Measurements from ENCODE around the gene GAN.
A peak's percentile ranks its signal among the peaks of the same experiment; 100 is the strongest.

The GAN gene

DNA sequence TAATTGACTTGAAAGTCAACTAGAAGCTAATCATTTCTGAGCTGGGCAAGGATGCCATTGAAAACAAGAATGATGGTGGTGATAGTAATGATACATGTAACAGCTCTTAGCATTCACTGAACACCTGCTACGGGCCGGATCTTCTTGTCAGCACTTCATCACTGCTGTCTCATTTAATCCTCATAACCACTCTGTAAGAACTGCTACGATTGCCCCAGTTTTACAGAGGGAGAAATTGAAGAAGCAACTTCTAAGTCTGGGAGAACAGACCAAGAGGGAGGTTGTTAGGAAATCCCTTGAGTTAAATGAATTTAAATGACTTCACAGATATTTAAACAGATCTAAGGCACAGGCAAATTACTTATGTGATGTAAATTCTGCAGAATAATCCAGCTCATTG is 7.0 kb upstream of the GAN start:
- no peak overlapping the region for H3K4me3 ChIP-seq (ENCODE audit: low read depth, low read length)
- TF ChIP-seq, protein P1, sequence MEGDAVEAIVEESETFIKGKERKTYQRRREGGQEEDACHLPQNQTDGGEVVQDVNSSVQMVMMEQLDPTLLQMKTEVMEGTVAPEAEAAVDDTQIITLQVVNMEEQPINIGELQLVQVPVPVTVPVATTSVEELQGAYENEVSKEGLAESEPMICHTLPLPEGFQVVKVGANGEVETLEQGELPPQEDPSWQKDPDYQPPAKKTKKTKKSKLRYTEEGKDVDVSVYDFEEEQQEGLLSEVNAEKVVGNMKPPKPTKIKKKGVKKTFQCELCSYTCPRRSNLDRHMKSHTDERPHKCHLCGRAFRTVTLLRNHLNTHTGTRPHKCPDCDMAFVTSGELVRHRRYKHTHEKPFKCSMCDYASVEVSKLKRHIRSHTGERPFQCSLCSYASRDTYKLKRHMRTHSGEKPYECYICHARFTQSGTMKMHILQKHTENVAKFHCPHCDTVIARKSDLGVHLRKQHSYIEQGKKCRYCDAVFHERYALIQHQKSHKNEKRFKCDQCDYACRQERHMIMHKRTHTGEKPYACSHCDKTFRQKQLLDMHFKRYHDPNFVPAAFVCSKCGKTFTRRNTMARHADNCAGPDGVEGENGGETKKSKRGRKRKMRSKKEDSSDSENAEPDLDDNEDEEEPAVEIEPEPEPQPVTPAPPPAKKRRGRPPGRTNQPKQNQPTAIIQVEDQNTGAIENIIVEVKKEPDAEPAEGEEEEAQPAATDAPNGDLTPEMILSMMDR (IDR thresholded peaks at IDR 0.05; ENCODE audit: borderline replicate concordance, insufficient read depth, low read depth, low read length): no peak

DNA sequence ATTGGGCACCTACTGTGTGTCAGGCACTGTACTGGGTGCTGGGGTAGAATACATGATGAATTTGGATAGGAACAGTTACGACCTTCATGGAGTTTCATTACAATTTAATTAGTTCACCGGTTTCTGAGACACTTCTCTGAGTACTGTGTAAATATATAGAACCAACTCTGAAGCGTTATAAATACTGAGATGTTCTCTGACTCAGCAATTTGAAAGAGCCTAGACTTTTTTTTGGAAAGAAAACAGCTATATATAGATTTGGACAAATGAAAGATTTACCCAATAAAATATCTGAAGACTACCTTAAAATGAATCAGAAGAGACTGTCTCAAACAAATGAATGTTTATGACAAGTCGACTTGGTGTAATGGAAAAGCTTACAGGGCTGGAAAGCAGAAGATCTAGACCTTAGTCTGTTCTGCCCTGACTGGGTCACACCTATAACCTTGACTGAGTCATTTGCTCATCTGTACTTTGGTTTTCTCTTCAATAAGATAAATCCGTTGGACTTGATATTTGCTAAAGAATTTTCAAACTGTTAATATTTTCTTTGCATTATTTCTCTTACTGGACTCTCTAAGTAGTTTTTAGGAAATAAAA is 4.6 kb upstream of the GAN start:
- H3K4me3 ChIP-seq (ENCODE audit: low read depth, low read length): no peak overlapping the region
- TF ChIP-seq, protein P1 (IDR thresholded peaks at IDR 0.05; ENCODE audit: borderline replicate concordance, insufficient read depth, low read depth, low read length): no peak

GRCh38 chr16:81311762-81312161 is 3.0 kb upstream of the GAN start:
- TF ChIP-seq, protein P1 (IDR thresholded peaks at IDR 0.05; ENCODE audit: borderline replicate concordance, insufficient read depth, low read depth, low read length): no peak

GRCh38 chr16:81313701-81314602 is 810 bp upstream of the GAN start:
- TF ChIP-seq, protein P1 (IDR thresholded peaks at IDR 0.05; ENCODE audit: borderline replicate concordance, insufficient read depth, low read depth, low read length): no peak
- peak overlapping the region; percentile 79 for H3K4me3 ChIP-seq (ENCODE audit: low read depth, low read length)

More at GRCh38 chr16:81311762-81312161, 3.0 kb upstream of the GAN start:
- H3K4me3 ChIP-seq (ENCODE audit: low read depth, low read length): no peak overlapping the region

DNA sequence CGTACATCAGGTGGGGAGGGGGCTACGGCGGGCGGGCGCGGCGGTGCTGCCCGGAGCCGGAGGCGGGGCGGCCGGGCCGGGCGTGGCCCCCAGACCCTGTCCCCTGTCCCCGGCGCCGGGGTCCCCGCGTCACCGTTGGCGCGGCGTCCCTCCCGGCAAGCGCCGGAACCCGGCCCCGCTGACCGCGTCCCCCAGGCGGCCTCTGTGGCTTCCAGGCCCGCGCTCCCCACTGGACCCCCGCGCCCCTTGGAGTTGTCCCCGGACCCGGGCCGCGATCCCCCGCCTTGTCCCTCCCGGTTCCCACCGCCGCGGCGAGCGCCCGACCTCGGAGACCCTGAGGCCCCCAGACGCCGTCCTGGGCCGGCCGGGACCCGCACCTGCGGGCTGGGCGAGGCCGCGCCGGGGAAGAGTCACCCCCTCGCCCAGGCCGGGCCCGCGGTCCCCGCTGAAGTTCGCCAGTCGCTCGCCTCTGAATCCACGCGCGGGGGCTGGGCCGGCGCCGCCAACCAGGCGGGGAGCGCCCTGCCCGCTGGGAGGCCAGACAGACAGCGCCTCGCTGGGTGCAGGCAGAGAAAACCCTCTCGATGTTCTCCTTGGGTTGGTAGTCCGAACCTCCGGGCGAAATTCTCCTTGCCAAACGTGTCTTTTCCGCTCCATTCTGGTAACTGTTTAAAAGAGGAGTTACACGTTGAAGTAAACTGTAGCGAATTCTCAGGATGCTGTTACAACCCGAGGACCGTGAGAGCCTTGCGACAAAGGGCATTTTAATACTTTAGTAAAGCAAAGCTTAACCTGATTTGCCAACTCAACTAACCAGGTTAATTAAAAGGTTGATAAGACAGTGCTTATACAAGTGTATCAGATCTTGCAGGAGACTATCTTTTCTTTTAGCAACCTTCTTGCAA is 761 bp downstream of the GAN start:
- TF ChIP-seq, protein P1 (IDR thresholded peaks at IDR 0.05; ENCODE audit: borderline replicate concordance, insufficient read depth, low read depth, low read length): no peak
- peak overlapping the region; percentile 79 for H3K4me3 ChIP-seq (ENCODE audit: low read depth, low read length)

DNA sequence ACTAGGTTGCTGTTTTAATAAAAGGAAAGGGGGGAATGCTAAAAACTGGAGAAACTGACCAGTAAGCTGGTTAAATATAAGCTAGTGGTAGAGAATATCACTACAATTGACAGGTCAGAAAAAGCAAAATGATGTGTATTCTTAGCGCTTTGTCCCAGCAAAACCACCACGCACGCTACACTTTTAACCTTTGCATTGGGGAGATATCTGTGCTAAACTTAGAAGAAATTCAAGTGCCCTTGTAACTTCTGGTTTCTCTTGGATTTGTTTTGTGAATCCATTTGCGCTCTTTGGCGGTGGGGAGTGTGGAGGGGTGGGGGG is 1.4 kb downstream of the GAN start:
- H3K4me3 ChIP-seq (ENCODE audit: low read depth, low read length): no peak overlapping the region
- TF ChIP-seq, protein P1 (IDR thresholded peaks at IDR 0.05; ENCODE audit: borderline replicate concordance, insufficient read depth, low read depth, low read length): no peak
